BLaER1 (cell line): ENCODE measurements around the gene CYB561A3.

Source experiments
- H3K27ac ChIP-seq: shearing (Covaris generic); formaldehyde crosslinking; 2 replicates; pipeline ENCODE4 v1.8.1; 2022
- H3K27me3 ChIP-seq: shearing (Covaris generic); formaldehyde crosslinking; 2 replicates; pipeline ENCODE4 v1.8.1; 2022
- H3K36me3 ChIP-seq: shearing (Covaris generic); formaldehyde crosslinking; 2 replicates; pipeline ENCODE4 v1.8.1; 2022
- H3K4me1 ChIP-seq: shearing (Covaris generic); formaldehyde crosslinking; 2 replicates; pipeline ENCODE4 v1.8.1; 2022
- H3K4me2 ChIP-seq: shearing (Covaris generic); formaldehyde crosslinking; 2 replicates; pipeline ENCODE4 v1.8.1; 2022
- H3K4me3 ChIP-seq: shearing (Covaris generic); formaldehyde crosslinking; 2 replicates; pipeline ENCODE4 v1.8.1; 2022
- H3K9ac ChIP-seq: shearing (Covaris generic); formaldehyde crosslinking; 2 replicates; pipeline ENCODE4 v1.8.1; 2022
- H3K9me3 ChIP-seq: shearing (Covaris generic); formaldehyde crosslinking; 2 replicates; pipeline ENCODE4 v1.8.1; 2022
- H4K20me1 ChIP-seq: shearing (Covaris generic); formaldehyde crosslinking; 2 replicates; pipeline ENCODE4 v1.8.1; 2022
- Cebpa-rat ChIP-seq: shearing (Covaris generic); IDR thresholded peaks from 2 replicates; pipeline ENCODE4 v1.8.1; 2022

Gene CYB561A3

DNA sequence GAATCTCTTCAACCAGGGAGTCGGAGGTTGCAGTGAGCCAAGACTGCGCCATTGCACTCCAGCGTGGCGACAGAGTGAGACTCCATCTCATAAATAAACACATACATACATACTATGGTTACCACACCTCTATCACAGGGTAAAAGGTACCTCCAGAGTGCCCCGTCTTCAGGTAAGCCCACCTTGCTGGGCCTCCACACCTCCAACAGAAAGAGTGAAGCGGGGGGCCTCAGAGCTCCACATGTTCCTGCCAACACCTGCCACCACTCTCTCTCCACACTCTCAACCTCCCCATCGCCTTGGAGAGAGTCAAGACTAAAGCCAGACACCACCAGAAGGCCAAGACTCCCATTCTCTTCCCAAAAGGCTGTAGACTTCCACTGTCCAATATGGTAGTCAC lies 56.3 kb downstream of the CYB561A3 start:
- TF ChIP-seq Cebpa-rat, result no peak
- Histone ChIP-seq H3K4me2 (no peak overlapping the region), H3K27me3 (no peaks in the 10 kb centered on the region), H3K27ac (no peak overlapping the region), H3K4me1 (peaks cover 5% of the 10 kb centered on the region; the same call in 1 of the 2 replicates), H3K36me3 (peaks cover 100% of the 10 kb centered on the region), H3K9me3 (no peaks in the 10 kb centered on the region), H3K9ac (no peak overlapping the region), H4K20me1 (peaks cover 57% of the 10 kb centered on the region), H3K4me3 (no peak overlapping the region)

DNA sequence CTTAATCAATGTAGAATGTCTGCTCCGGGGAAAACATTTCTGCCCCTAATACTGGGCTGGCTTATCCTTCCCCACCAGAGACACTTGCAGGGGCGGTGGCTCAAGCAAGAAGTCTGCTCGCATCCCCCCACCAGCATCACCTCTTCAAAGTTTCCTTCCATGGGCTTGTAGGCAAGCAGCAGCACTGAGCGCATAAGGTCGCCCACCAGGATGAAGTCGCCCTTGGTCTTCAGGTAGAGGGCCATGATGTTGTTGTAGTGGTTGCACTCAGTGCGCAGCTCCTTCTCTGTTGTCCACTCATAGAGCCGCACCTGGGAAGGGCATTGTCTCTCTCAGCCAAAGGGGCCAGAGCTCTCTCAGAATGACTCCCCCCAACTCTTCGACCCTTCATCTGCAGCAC lies 58.0 kb downstream of the CYB561A3 start:
- no peak overlapping the region for H3K9ac ChIP-seq
- peaks cover 16% of the 10 kb centered on the region for H3K4me1 ChIP-seq
- TF ChIP-seq Cebpa-rat, result no peak
- H4K20me1 ChIP-seq, result peaks cover 57% of the 10 kb centered on the region
- peaks cover 100% of the 10 kb centered on the region for H3K36me3 ChIP-seq
- H3K4me3 ChIP-seq, result no peak overlapping the region
- no peaks in the 10 kb centered on the region for H3K27me3 ChIP-seq
- no peak overlapping the region for H3K4me2 ChIP-seq
- H3K27ac ChIP-seq, result no peak overlapping the region
- H3K9me3 ChIP-seq, result no peaks in the 10 kb centered on the region

DNA sequence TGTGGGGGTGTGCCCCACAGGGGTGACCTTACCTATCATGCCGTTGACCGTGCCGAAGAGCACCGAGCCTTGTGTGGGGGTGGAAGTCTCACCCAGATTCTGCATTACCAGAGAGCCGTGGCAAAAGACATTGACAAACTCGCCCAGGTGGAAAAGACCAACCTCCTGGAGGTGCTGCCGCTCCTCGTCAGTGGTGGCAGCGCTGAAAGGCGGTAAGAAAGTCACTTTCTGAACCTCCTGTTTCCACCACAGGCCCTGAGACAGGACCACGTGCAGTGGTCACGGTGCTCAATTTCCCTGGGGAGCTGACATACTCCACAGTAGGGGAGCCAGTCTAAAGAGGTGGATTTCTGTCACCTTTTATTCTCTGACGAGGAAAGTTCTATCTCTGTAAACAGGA lies 59.1 kb downstream of the CYB561A3 start:
- TF ChIP-seq Cebpa-rat, result no peak
- no peak overlapping the region; the same call in 1 of the 2 replicates for H3K9ac ChIP-seq
- H3K4me3 ChIP-seq, result no peak overlapping the region
- H3K27ac ChIP-seq, result no peak overlapping the region
- H3K27me3 ChIP-seq, result no peaks in the 10 kb centered on the region
- peaks cover 98% of the 10 kb centered on the region for H3K36me3 ChIP-seq
- peaks cover 57% of the 10 kb centered on the region for H4K20me1 ChIP-seq
- no peaks in the 10 kb centered on the region for H3K9me3 ChIP-seq
- H3K4me2 ChIP-seq, result no peak overlapping the region
- peaks cover 28% of the 10 kb centered on the region for H3K4me1 ChIP-seq
